Endothelial cell of umbilical vein (primary cell): ENCODE measurements around the gene TNRC6A.

Experiments
- CTCF ChIP-seq, 2 donors: IDR thresholded peaks; 1 replicate in 1 of 2; 2 replicates in 1 of 2; pipeline ENCODE4 v1.5.1; 2011; ENCODE audit warnings: low read length in 2 of 2, mild to moderate bottlenecking in 2 of 2, moderate library complexity in 2 of 2, control low read depth in 1 of 2, inconsistent platforms in 1 of 2, low read depth in 1 of 2; ENCODE audit not compliant: insufficient read depth in 1 of 2; ENCODE audit errors: extremely low read depth in 1 of 2
- EZH2 ChIP-seq: IDR thresholded peaks from 2 replicates; pipeline ENCODE4 v1.6.1; 2012; ENCODE audit warnings: borderline replicate concordance, low read depth, mild to moderate bottlenecking, moderate library complexity, low read length, inconsistent platforms; ENCODE audit not compliant: severe bottlenecking
- FOS ChIP-seq: IDR thresholded peaks from 2 replicates; pipeline ENCODE4 v1.6.1; 2011; ENCODE audit warnings: mild to moderate bottlenecking, low read length, moderate library complexity, borderline replicate concordance; ENCODE audit not compliant: insufficient read depth
- MAX ChIP-seq: IDR thresholded peaks from 2 replicates; pipeline ENCODE4 v1.6.1; 2011; ENCODE audit not compliant: insufficient read depth, insufficient read length
- POLR2A ChIP-seq: IDR thresholded peaks from 2 replicates; pipeline ENCODE4 v1.6.1; 2012; ENCODE audit warnings: low read depth, mild to moderate bottlenecking, control low read depth, low read length
- POLR2AphosphoS5 ChIP-seq: IDR thresholded peaks from 2 replicates; pipeline ENCODE4 v1.6.1; 2012; ENCODE audit warnings: low read depth, mild to moderate bottlenecking, control low read depth, low read length, moderate library complexity; ENCODE audit not compliant: insufficient read depth

- TF ChIP-seq FOS (no peak), CTCF (IDR thresholded peaks at IDR 0.05; ENCODE audit: extremely low read depth in 1 of 2, insufficient read depth in 1 of 2, low read depth in 1 of 2, low read length in 2 of 2) (no peak), POLR2A (no peak), MAX (no peak), EZH2 (no peak), POLR2AphosphoS5 (no peak)
Observed at GRCh38 chr16:24717411-24717810, 12.0 kb upstream of the TNRC6A start.
